Thyroid gland (tissue), 4 donors: Measurements from ENCODE around the gene ARMH4.

Source experiments
- CTCF ChIP-seq, 6 experiments: fragments of 200-600 bp in 3 of 6; fragments of 450-650 bp in 3 of 6; sonication (generic) in 3 of 6; IDR thresholded peaks; one replicate each; pipeline ENCODE4 v1.5.1; 2016 to 2019; ENCODE audit warnings: antibody characterized with exemption in 6 of 6, mild to moderate bottlenecking in 2 of 6, inconsistent platforms in 1 of 6, moderate library complexity in 1 of 6
- POLR2A ChIP-seq, 2 donors: fragments of 450-650 bp; IDR thresholded peaks; one replicate each; pipeline ENCODE4 v1.6.1; 2017; ENCODE audit warnings: antibody characterized with exemption in 2 of 2, mild to moderate bottlenecking in 2 of 2, moderate library complexity in 1 of 2

- TF ChIP-seq CTCF (IDR thresholded peaks at IDR 0.05) (no peak), POLR2A (IDR thresholded peaks at IDR 0.05) (no peak)
Measured at GRCh38 chr14:58151133-58152013, 640 bp downstream of the ARMH4 start.
